Vagina (tissue), 2 donors: ENCODE data around the gene CFAP119.

Source experiments
- CTCF ChIP-seq, 3 experiments: fragments of 450-650 bp in 2 of 3; fragments of 200-600 bp in 1 of 3; sonication (generic) in 1 of 3; IDR thresholded peaks; one replicate each; pipeline ENCODE4 v1.5.1; 2017 to 2019; ENCODE audit warnings: antibody characterized with exemption in 3 of 3, mild to moderate bottlenecking in 2 of 3, moderate library complexity in 2 of 3
- POLR2A ChIP-seq, 2 donors: fragments of 450-650 bp; IDR thresholded peaks; one replicate each; pipeline ENCODE4 v1.6.1; 2017; ENCODE audit warnings: antibody characterized with exemption in 2 of 2, mild to moderate bottlenecking in 2 of 2, moderate library complexity in 2 of 2

GRCh38 chr16:30787613-30788378 is 25.9 kb upstream of the CFAP119 start:
- no peak for TF ChIP-seq POLR2A (IDR thresholded peaks at IDR 0.05)
- no peak for TF ChIP-seq CTCF (IDR thresholded peaks at IDR 0.05)
